Nephron (organoid): ENCODE results near the gene HERPUD1.

Experiments used
- H3K27ac Mint-ChIP-seq, 3 experiments: 2 replicates each; pipeline ENCODE4 v1.8.0; 2020; ENCODE audit warnings: mixed read lengths in 3 of 3, mild to moderate bottlenecking in 2 of 3, moderate library complexity in 1 of 3
- H3K27me3 Mint-ChIP-seq: 2 replicates; pipeline ENCODE4 v1.8.0; 2021; ENCODE audit warnings: low read depth, mild to moderate bottlenecking, moderate library complexity, mixed read lengths
- H3K36me3 Mint-ChIP-seq: 2 replicates; pipeline ENCODE4 v1.8.0; 2020; ENCODE audit warnings: low read depth, mixed read lengths
- H3K4me1 Mint-ChIP-seq: 2 replicates; pipeline ENCODE4 v1.8.0; 2020; ENCODE audit warnings: mixed read lengths
- H3K4me3 Mint-ChIP-seq, 3 experiments: 2 replicates each; pipeline ENCODE4 v1.8.0; 2020; ENCODE audit warnings: mild to moderate bottlenecking in 3 of 3, mixed read lengths in 3 of 3, moderate library complexity in 2 of 3
- H3K9me3 Mint-ChIP-seq: 2 replicates; pipeline ENCODE4 v1.8.0; 2020; ENCODE audit warnings: mixed read lengths
- CTCF ChIP-seq, 3 experiments: fragments of 200-600 bp; sonication (generic); IDR thresholded peaks; one replicate each; pipeline ENCODE4 v1.5.0; 2021; ENCODE audit warnings: antibody characterized with exemption in 3 of 3; ENCODE audit not compliant: unreplicated experiment in 3 of 3

The HERPUD1 gene

GRCh38 chr16:56961386-56961785 lies 29.4 kb downstream of the HERPUD1 start:
- TF ChIP-seq CTCF (IDR thresholded peaks at IDR 0.05; ENCODE audit: unreplicated experiment in 3 of 3) = no peak
- peak overlapping the region; percentile 43 to 83 (median 82) for H3K27ac Mint-ChIP-seq
- H3K27me3 Mint-ChIP-seq = no peaks in the 10 kb centered on the region
- H3K4me1 Mint-ChIP-seq = peaks cover 24% of the 10 kb centered on the region
- H3K9me3 Mint-ChIP-seq = no peaks in the 10 kb centered on the region
- H3K4me3 Mint-ChIP-seq = no peak overlapping the region
- H3K36me3 Mint-ChIP-seq = no peaks in the 10 kb centered on the region

- Mint-ChIP-seq H3K36me3 (no peaks in the 10 kb centered on the region), H3K27me3 (no peaks in the 10 kb centered on the region), H3K27ac (peak within 1 kb of the TSS; percentile 43 to 83 (median 82)), H3K4me1 (peaks cover 24% of the 10 kb centered on the region), H3K4me3 (no peak within 1 kb of the TSS), H3K9me3 (no peaks in the 10 kb centered on the region)
- TF ChIP-seq CTCF (IDR thresholded peaks at IDR 0.05; ENCODE audit: unreplicated experiment in 3 of 3) = no peak
These were observed 29.9 kb downstream of the HERPUD1 start, which contains the start of gene CETP for GRCh38 chr16:56961851-56962281. Gene CETP, plus strand, starts transcription at chr16:56961950. Its CDS starts 30 bp downstream, at chr16:56961980.

GRCh38 chr16:56964243-56965148 lies 32.6 kb downstream of the HERPUD1 start:
- Mint-ChIP-seq H3K36me3 (no peaks in the 10 kb centered on the region), H3K4me3 (no peak overlapping the region), H3K27me3 (no peaks in the 10 kb centered on the region), H3K9me3 (no peaks in the 10 kb centered on the region), H3K4me1 (peaks cover 24% of the 10 kb centered on the region), H3K27ac (peak overlapping the region; percentile 79 to 94 (median 87))
- peak; percentile 57 to 76 (median 63) for TF ChIP-seq CTCF (IDR thresholded peaks at IDR 0.05; ENCODE audit: unreplicated experiment in 3 of 3)

GRCh38 chr16:56965149-56966092 lies 33.5 kb downstream of the HERPUD1 start:
- Mint-ChIP-seq H3K27ac (peak overlapping the region; percentile 79 to 94 (median 87)), H3K9me3 (no peaks in the 10 kb centered on the region), H3K36me3 (no peaks in the 10 kb centered on the region), H3K4me3 (no peak overlapping the region), H3K27me3 (no peaks in the 10 kb centered on the region), H3K4me1 (peaks cover 24% of the 10 kb centered on the region)
- TF ChIP-seq CTCF (IDR thresholded peaks at IDR 0.05; ENCODE audit: unreplicated experiment in 3 of 3) = no peak

- peak overlapping the region; percentile 79 to 94 (median 87) for H3K27ac Mint-ChIP-seq
- H3K4me1 Mint-ChIP-seq = peaks cover 23% of the 10 kb centered on the region
- no peaks in the 10 kb centered on the region for H3K36me3 Mint-ChIP-seq
- no peak overlapping the region for H3K4me3 Mint-ChIP-seq
- H3K9me3 Mint-ChIP-seq = no peaks in the 10 kb centered on the region
- TF ChIP-seq CTCF (IDR thresholded peaks at IDR 0.05; ENCODE audit: unreplicated experiment in 3 of 3) = no peak
- H3K27me3 Mint-ChIP-seq = no peaks in the 10 kb centered on the region
These were observed 34.1 kb downstream of the HERPUD1 start for GRCh38 chr16:56966093-56966475.
